AG04449 (cell line): ENCODE measurements around the gene ARL15.

Experiments used
- CTCF ChIA-PET: fragments of 350-600 bp; formaldehyde crosslinking; extraction: SDS; loops from one replicate; lab custom pipeline; 2021; ENCODE audit warnings: antibody characterized with exemption; lab: Yijun Ruan, JAX
- POLR2A ChIA-PET: fragments of 400-600, 350-600 bp; formaldehyde crosslinking; extraction: SDS; loops from one replicate; lab custom pipeline; 2020; ENCODE audit warnings: antibody characterized with exemption, inconsistent platforms; lab: Yijun Ruan, JAX
- DNase-seq: peaks from one replicate; pipeline ENCODE4 v3.0.0-alpha.2; 2010; ENCODE audit warnings: low read depth, low spot score
- H3K4me3 ChIP-seq: 2 replicates; pipeline ENCODE4 v1.5.1; 2011; ENCODE audit warnings: low read depth, mild to moderate bottlenecking, control low read depth, low read length
- TF ChIP-seq, protein P1 (sequence below): IDR thresholded peaks from one replicate; pipeline ENCODE4 v1.5.1; 2011; ENCODE audit warnings: mild to moderate bottlenecking, moderate library complexity, low read length, control low read depth, inconsistent platforms; ENCODE audit not compliant: insufficient read depth; ENCODE audit errors: missing control alignments

The ARL15 gene

DNA sequence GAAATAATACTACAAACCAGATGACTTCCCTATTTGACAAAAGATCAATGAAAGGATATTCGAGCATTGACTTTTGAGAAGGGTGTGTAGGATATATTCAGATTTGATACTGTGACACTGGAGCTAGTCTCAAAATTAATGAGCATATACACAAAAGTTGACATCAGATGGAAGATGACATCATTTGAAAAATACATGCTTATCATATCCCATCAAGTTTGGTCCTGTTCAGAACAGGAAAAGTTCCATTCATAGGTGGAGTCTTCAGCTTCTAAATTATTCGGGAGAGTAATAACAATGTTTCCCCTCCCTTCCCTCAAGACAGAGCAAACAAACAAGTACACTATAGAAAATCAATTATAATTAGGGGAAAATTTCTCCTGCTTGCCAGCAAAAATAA lies 401.6 kb downstream of the ARL15 start:
- no peak overlapping the region for H3K4me3 ChIP-seq
- ChIA-PET POLR2A (no interaction called here), CTCF (interaction anchor here (1.0 kb wide), 1 partner anchor 9 kb away, joined by 3 read pairs; no protein-coding TSS in a partner anchor)
- TF ChIP-seq, protein P1, sequence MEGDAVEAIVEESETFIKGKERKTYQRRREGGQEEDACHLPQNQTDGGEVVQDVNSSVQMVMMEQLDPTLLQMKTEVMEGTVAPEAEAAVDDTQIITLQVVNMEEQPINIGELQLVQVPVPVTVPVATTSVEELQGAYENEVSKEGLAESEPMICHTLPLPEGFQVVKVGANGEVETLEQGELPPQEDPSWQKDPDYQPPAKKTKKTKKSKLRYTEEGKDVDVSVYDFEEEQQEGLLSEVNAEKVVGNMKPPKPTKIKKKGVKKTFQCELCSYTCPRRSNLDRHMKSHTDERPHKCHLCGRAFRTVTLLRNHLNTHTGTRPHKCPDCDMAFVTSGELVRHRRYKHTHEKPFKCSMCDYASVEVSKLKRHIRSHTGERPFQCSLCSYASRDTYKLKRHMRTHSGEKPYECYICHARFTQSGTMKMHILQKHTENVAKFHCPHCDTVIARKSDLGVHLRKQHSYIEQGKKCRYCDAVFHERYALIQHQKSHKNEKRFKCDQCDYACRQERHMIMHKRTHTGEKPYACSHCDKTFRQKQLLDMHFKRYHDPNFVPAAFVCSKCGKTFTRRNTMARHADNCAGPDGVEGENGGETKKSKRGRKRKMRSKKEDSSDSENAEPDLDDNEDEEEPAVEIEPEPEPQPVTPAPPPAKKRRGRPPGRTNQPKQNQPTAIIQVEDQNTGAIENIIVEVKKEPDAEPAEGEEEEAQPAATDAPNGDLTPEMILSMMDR, result no peak
- DNase-seq, result no peak

DNA sequence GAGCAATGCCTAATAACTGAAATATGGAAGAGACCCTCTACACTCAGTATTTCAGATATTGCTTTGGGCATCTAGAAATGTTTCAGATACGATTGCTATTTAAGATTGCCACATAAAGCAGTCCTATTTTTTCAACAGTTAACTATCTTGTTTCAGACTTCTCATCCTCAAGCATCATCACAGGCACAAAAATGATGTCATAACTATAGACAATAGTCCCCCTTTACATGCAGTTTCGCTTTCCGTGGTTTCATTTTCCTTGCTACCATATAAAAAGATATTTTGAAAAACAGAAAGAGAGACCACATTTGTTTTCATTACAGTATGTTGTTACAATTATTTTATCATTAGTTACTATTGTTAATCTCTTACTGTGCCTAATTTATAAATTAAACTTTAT lies 402.5 kb downstream of the ARL15 start:
- DNase-seq, result no peak
- TF ChIP-seq, protein P1, result no peak
- ChIA-PET POLR2A (no interaction called here), CTCF (no interaction called here)
- H3K4me3 ChIP-seq, result no peak overlapping the region

DNA sequence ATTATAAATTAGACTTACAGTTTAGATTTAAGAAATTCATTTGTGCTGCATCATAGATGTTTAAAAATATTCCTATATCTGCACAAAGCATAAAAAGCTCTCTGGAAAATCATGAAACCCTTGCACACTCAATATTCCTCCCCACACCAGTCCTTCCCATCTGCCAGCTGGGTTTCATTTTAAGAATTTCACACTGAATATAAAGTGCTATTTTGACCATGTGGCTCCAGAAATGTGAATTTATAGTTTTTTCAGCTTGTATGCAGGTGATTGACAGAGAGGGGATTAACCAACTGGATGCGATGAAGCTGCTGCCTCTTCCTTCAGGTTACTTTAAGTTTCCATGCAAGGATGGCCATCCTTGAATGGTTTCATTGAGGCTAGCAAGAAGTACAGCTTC lies 403.6 kb downstream of the ARL15 start:
- H3K4me3 ChIP-seq, result no peak overlapping the region
- POLR2A ChIA-PET, result no interaction called here
- CTCF ChIA-PET, result interaction anchor here (0.8 kb wide), 1 partner anchor 322 kb away, joined by 3 read pairs; no protein-coding TSS in a partner anchor
- no peak for DNase-seq
- TF ChIP-seq, protein P1, result no peak

DNA sequence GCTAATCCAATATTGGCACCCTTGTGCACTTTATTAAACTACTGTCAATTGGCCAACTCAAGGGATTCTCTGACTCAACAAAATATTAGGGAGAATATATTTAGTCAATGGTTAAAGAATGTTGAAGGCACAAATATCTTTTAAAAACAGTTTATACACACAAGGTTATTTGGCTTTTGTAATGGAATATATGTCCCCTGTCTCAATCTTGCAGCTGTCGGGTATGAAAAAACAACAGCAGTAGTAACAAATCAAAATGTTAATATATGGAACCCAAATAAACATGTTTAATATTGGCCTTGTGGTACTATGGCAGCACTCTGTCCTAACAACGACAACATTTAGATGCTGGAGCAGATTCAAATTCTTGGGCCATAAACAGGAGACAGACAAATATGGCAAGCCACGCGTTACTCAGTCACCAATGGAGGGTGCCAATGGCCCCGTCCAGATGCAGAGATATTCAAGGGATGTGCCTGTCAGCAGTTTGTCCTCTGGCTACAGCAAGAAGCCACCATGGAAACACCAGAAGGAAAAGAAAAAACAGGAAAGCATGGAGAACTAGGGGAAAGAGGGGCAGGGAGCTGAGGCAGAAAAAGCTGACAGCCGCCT lies 408.0 kb downstream of the ARL15 start:
- DNase-seq, result no peak
- H3K4me3 ChIP-seq, result no peak overlapping the region
- TF ChIP-seq, protein P1, result no peak
- ChIA-PET POLR2A (no interaction called here), CTCF (interaction anchor here (2.3 kb wide), 1 partner anchor 15 kb away, joined by 8 read pairs; no protein-coding TSS in a partner anchor)

DNA sequence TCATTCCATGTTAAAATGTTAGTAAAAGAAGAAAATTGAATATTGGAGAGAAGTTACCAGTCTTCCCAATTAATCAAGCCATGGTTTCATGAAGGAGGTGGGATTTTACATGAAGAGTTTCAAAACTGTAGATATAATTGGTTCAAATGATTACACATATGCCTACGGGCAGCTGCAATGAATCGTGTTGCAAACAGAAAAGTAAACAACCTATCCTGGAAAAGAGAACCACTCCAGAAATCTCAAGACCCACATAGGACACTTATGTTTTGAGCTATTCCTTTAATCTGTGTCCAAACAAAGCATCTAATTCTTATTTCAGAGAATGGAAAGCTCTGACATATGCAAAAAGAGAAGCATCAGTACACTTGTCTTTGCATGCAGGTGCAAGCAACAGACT lies 409.7 kb downstream of the ARL15 start:
- ChIA-PET CTCF (interaction anchor here (2.3 kb wide), 1 partner anchor 17 kb away, joined by 8 read pairs; no protein-coding TSS in a partner anchor), POLR2A (no interaction called here)
- no peak for DNase-seq
- H3K4me3 ChIP-seq, result no peak overlapping the region
- TF ChIP-seq, protein P1, result no peak

DNA sequence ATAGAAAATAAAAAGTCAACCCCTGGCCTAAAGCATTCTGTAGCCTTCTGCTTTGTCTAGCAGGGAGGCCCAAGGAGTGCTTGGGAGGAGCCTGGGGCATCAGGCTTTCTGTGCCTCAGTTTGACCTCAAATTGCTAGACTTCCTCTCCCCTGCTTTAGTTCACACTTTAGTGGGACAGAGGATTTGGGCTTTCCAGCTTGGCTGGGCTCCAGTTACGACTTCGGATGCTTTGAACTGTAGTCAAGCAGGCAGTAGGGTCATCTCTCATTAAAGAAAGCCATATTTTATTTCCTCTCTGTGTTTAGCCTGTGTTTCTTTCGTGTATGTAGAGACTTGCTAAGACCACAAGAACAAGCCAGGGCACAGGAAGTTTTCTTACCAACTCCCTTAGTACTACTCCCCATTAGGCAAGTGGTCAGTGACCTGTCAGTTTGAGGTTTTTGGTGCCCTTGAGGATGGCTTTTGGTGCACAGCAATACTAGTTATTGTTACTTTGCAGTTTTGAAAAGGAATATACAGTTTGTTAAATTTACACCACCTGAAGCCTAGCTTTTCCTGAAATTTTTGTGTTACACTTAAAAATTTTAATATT lies 415.2 kb downstream of the ARL15 start:
- TF ChIP-seq, protein P1, result no peak
- POLR2A ChIA-PET, result no interaction called here
- no peak overlapping the region for H3K4me3 ChIP-seq
- DNase-seq, result no peak
- CTCF ChIA-PET, result no interaction called here
